Measurements from ENCODE around the gene RER1. TPM values are rescaled to one million over a fixed set of nuclear protein-coding genes. Genes with fewer than 3 reads are reported as not detected.

RER1 gene
- total and polyA plus RNA-seq, 3 experiments from 2014 or later = 166 to 222 (median 214) TPM

- no peaks in the 10 kb centered on the region for H3K4me1 Mint-ChIP-seq
- H3K27me3 Mint-ChIP-seq = no peaks in the 10 kb centered on the region
- H3K4me3 Mint-ChIP-seq = no peak overlapping the region
- POLR2A ChIA-PET = no interaction called here
- Histone ChIP-seq H3K9me3 (ENCODE audit: low read length) (no peaks in the 10 kb centered on the region), H3K4me3 (ENCODE audit: low read length) (no peak overlapping the region), H3K27ac (ENCODE audit: low read depth, low read length) (no peak overlapping the region), H3K27me3 (ENCODE audit: insufficient read depth, low read length, poor library complexity, severe bottlenecking) (no peaks in the 10 kb centered on the region), H3K4me1 (ENCODE audit: insufficient read depth, low read length) (no peaks in the 10 kb centered on the region), H3K36me3 (ENCODE audit: insufficient read depth, low read length) (no peaks in the 10 kb centered on the region)
- H3K9me3 Mint-ChIP-seq = peaks cover 0 to 2% (median 0%) of the 10 kb centered on the region in 5 donors
- H3K27ac Mint-ChIP-seq = peak overlapping the region in 1 of 8 donors; percentile 40
- H3K36me3 Mint-ChIP-seq = peaks cover under 1 to 7% (median 1%) of the 10 kb centered on the region in 3 donors
- CTCF ChIA-PET = no interaction called here
- peak in 1 of 5 donors; percentile 36 for DNase-seq
These were observed 34.5 kb upstream of the RER1 start for GRCh38 chr1:2356911-2357845.

- H3K4me1 ChIP-seq (ENCODE audit: insufficient read depth, low read length) = no peaks in the 10 kb centered on the region
- no peaks in the 10 kb centered on the region for H3K9me3 ChIP-seq (ENCODE audit: low read length)
- Mint-ChIP-seq H3K4me1 (no peaks in the 10 kb centered on the region), H3K36me3 (peaks cover 1 to 11% (median 2%) of the 10 kb centered on the region in 3 donors), H3K9me3 (peaks cover 0 to 5% (median under 1%) of the 10 kb centered on the region in 5 donors), H3K4me3 (no peak overlapping the region), H3K27ac (no peak overlapping the region), H3K27me3 (no peaks in the 10 kb centered on the region)
- H3K27me3 ChIP-seq (ENCODE audit: insufficient read depth, low read length, poor library complexity, severe bottlenecking) = no peaks in the 10 kb centered on the region
- no peak overlapping the region for H3K4me3 ChIP-seq (ENCODE audit: low read length)
- no peaks in the 10 kb centered on the region for H3K36me3 ChIP-seq (ENCODE audit: insufficient read depth, low read length)
- ChIA-PET POLR2A (no interaction called here), CTCF (interaction anchor here (1.0 kb wide), 1 partner anchor 184 kb away, joined by 3 read pairs; no protein-coding TSS in a partner anchor)
- peak in 1 of 5 donors; percentile 18 for DNase-seq
- no peak overlapping the region for H3K27ac ChIP-seq (ENCODE audit: low read depth, low read length)
These were observed 33.6 kb upstream of the RER1 start for GRCh38 chr1:2358072-2358471.

DNA sequence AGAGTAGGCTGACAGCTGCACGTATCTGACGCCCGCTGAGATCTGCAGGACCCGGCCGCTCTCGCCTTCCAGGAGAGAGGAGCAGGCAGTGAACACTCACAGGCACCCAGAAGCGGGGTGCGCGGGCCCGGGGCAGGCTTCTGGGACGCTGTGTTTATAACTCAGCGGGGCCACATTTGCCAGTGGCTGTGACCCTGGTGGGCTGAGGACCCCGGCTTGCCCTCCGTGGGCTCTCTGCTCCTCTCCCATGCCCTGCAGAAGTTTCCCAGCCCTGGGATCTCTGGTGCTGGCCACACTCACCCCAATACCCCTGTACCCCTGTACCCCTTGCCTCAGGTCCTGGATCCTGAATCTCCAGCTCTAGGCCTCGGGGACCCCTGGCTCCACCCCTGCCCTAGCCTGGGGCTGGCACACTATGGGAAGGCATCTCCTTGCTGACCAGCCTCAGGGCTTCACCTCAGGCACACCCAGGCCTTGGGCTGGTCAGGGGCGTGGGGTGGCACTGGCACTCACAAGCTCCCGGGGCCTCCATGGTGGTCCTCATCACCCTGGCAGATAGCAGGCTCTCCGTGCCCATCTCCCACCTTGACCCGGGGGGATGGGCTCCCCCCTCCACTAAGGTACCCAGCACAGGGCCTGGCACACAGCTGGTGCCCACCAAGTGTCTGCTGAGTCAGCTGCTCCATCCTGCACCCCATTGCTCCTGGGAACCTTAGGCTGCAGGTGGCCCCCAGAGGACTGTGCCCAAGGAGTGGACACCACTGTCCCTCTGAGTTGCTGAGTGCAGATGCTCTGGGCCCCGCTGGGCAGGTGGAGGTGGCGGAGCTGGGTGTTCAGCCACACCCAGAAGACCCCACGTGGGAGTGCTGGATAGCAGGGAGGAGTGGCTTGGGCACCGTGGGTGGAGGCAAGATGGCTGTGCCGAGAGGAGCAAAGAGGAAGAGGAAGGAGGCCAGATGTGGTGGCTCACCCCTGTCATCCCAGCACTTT lies 32.7 kb upstream of the RER1 start:
- ChIA-PET CTCF (interaction anchor here (1.0 kb wide), 1 partner anchor 185 kb away, joined by 3 read pairs; no protein-coding TSS in a partner anchor), POLR2A (no interaction called here)
- H3K36me3 Mint-ChIP-seq = peaks cover 1 to 13% (median 2%) of the 10 kb centered on the region in 3 donors
- H3K27ac Mint-ChIP-seq = peak overlapping the region in 1 of 8 donors; percentile 47
- peaks cover 3 to 7% (median 5%) of the 10 kb centered on the region in 5 donors for H3K9me3 Mint-ChIP-seq
- H3K27me3 Mint-ChIP-seq = no peaks in the 10 kb centered on the region
- H3K9me3 ChIP-seq (ENCODE audit: low read length) = no peaks in the 10 kb centered on the region
- H3K4me1 Mint-ChIP-seq = no peaks in the 10 kb centered on the region
- no peak overlapping the region for H3K4me3 ChIP-seq (ENCODE audit: low read length)
- no peaks in the 10 kb centered on the region for H3K36me3 ChIP-seq (ENCODE audit: insufficient read depth, low read length)
- peak in 1 of 5 donors; percentile 33 for DNase-seq
- H3K27me3 ChIP-seq (ENCODE audit: insufficient read depth, low read length, poor library complexity, severe bottlenecking) = no peaks in the 10 kb centered on the region
- H3K4me1 ChIP-seq (ENCODE audit: insufficient read depth, low read length) = no peaks in the 10 kb centered on the region
- no peak overlapping the region for H3K27ac ChIP-seq (ENCODE audit: low read depth, low read length)
- no peak overlapping the region for H3K4me3 Mint-ChIP-seq

- H3K36me3 Mint-ChIP-seq = peaks cover 1 to 13% (median 2%) of the 10 kb centered on the region in 3 donors
- ChIA-PET POLR2A (no interaction called here), CTCF (no interaction called here)
- H3K27ac Mint-ChIP-seq = no peak overlapping the region
- no peak overlapping the region for H3K4me3 Mint-ChIP-seq
- no peaks in the 10 kb centered on the region for H3K4me1 Mint-ChIP-seq
- H3K4me3 ChIP-seq (ENCODE audit: low read length) = no peak overlapping the region
- H3K9me3 Mint-ChIP-seq = peaks cover 3 to 8% (median 6%) of the 10 kb centered on the region in 5 donors
- no peak for DNase-seq
- no peaks in the 10 kb centered on the region for H3K4me1 ChIP-seq (ENCODE audit: insufficient read depth, low read length)
- H3K27me3 Mint-ChIP-seq = no peaks in the 10 kb centered on the region
- no peaks in the 10 kb centered on the region for H3K27me3 ChIP-seq (ENCODE audit: insufficient read depth, low read length, poor library complexity, severe bottlenecking)
- no peaks in the 10 kb centered on the region for H3K36me3 ChIP-seq (ENCODE audit: insufficient read depth, low read length)
- no peak overlapping the region for H3K27ac ChIP-seq (ENCODE audit: low read depth, low read length)
- H3K9me3 ChIP-seq (ENCODE audit: low read length) = no peaks in the 10 kb centered on the region
These were observed 30.9 kb upstream of the RER1 start for GRCh38 chr1:2360588-2361364.

DNA sequence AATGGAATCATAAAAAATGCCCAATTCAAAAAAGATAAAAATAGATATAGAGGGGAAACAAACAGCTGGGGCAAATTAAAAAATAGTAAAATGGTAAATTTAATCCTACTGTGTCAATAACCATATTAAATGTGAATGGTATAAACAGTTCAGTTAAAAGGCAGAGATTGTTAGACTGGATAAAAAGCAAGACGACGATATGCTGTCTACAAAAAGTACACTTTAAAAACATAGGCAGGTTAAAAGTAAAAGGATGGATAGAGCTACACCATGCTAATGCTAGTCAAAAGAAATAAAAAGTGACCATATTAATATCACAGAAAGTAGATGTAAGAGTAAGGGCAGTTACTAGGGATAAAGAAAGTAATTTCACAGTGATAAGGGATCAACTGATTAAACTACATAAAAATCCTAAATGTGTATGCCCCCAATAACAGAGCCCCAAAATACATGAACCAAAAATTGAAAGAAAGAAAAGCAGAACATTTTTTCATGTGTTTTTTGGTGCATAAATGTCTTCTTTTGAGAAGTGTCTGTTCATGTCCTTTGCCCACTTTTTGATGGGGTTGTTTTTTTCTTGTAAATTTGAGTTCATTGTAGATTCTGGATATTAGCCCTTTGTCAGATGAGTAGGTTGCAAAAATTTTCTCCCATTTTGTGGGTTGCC lies 27.7 kb upstream of the RER1 start:
- no peaks in the 10 kb centered on the region for H3K27me3 Mint-ChIP-seq
- no peaks in the 10 kb centered on the region for H3K9me3 ChIP-seq (ENCODE audit: low read length)
- no peaks in the 10 kb centered on the region for H3K27me3 ChIP-seq (ENCODE audit: insufficient read depth, low read length, poor library complexity, severe bottlenecking)
- H3K27ac Mint-ChIP-seq = peak overlapping the region in 1 of 8 donors; percentile 12
- CTCF ChIA-PET = no interaction called here
- DNase-seq = no peak
- no peak overlapping the region for H3K4me3 ChIP-seq (ENCODE audit: low read length)
- peaks cover 3 to 8% (median 6%) of the 10 kb centered on the region in 5 donors for H3K9me3 Mint-ChIP-seq
- no peaks in the 10 kb centered on the region for H3K4me1 ChIP-seq (ENCODE audit: insufficient read depth, low read length)
- H3K4me1 Mint-ChIP-seq = no peaks in the 10 kb centered on the region
- POLR2A ChIA-PET = no interaction called here
- H3K36me3 Mint-ChIP-seq = peaks cover 2 to 13% (median 5%) of the 10 kb centered on the region in 3 donors
- no peaks in the 10 kb centered on the region for H3K36me3 ChIP-seq (ENCODE audit: insufficient read depth, low read length)
- no peak overlapping the region for H3K27ac ChIP-seq (ENCODE audit: low read depth, low read length)
- H3K4me3 Mint-ChIP-seq = no peak overlapping the region

- H3K36me3 ChIP-seq (ENCODE audit: insufficient read depth, low read length) = no peaks in the 10 kb centered on the region
- no peaks in the 10 kb centered on the region for H3K4me1 Mint-ChIP-seq
- no peaks in the 10 kb centered on the region for H3K27me3 ChIP-seq (ENCODE audit: insufficient read depth, low read length, poor library complexity, severe bottlenecking)
- H3K4me1 ChIP-seq (ENCODE audit: insufficient read depth, low read length) = no peaks in the 10 kb centered on the region
- peak overlapping the region in 2 of 8 donors; percentile 35 to 77 for H3K27ac Mint-ChIP-seq
- H3K4me3 Mint-ChIP-seq = no peak overlapping the region
- no peak overlapping the region for H3K27ac ChIP-seq (ENCODE audit: low read depth, low read length)
- H3K4me3 ChIP-seq (ENCODE audit: low read length) = no peak overlapping the region
- ChIA-PET CTCF (no interaction called here), POLR2A (no interaction called here)
- H3K27me3 Mint-ChIP-seq = peaks cover 0 to 2% of the 10 kb centered on the region in 2 donors
- no peaks in the 10 kb centered on the region for H3K9me3 ChIP-seq (ENCODE audit: low read length)
- H3K36me3 Mint-ChIP-seq = peaks cover 0 to 8% (median under 1%) of the 10 kb centered on the region in 3 donors
- no peak for DNase-seq
- H3K9me3 Mint-ChIP-seq = peaks cover 0 to 7% (median 4%) of the 10 kb centered on the region in 5 donors
These were observed 23.4 kb upstream of the RER1 start for GRCh38 chr1:2368053-2368744.

All from CD8-positive, alpha-beta memory T cell (primary cell).